ENCODE data around the gene CEP131. TPM values are rescaled to one million over a fixed set of nuclear protein-coding genes. Genes with fewer than 3 reads are reported as not detected.

CEP131 gene
- total and polyA plus RNA-seq, 4 donors = 5.0 to 86.6 (median 9.0) TPM

DNA sequence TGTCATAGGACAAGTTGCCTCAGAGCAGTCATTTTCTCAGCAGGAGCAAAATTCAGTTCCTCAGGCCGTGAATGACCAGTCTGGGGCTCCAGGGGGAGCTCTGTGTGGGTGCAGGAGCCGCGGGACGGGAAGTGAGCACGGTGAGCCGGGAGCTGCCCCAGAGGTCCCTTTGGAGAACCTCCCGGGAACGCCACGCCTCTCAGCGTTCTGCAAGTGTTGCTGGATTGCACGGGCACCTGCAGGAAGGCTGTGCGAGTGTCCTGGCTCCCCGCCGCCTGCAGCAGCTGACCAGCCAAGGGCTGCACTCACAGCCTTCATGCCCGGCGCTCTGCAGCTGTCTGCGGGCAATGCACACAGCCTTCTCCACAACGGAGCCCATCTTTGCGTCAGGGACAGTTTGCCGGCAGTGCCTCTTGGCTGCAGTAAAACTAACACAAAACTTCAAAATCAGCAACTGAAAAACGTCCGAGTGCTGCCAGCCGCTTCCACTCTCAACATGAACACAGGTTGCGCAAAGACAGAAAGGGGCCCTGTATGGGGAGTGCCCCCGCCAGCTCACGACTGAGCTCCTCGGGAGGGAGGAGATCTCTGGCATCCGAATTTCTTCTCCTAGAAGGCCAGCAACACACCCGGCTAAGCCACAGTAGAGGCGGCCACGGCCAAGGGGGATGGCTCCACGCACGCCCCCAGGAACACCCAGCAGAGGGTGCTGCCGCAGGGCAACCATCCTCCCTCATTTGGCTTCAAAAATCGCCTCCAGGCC is 32.4 kb upstream of the CEP131 start:
- peaks cover 0 to 4% of the 10 kb centered on the region in 2 donors for H3K36me3 ChIP-seq (ENCODE audit: control insufficient read depth in 1 of 2, insufficient read depth in 2 of 2, low read length in 1 of 2)
- H3K9me3 ChIP-seq (ENCODE audit: control insufficient read depth, low read length) = no peaks in the 10 kb centered on the region
- intact Hi-C loops (cut with DNase I) = loop anchor here (5.0 kb wide), 6 partner anchors 82 to 352 kb away; no protein-coding TSS in a partner anchor
- no peak overlapping the region for H3K4me3 ChIP-seq (ENCODE audit: low read length in 2 of 2)
- H3K4me1 ChIP-seq (ENCODE audit: control insufficient read depth in 1 of 2, insufficient read depth in 2 of 2, low read length in 2 of 2) = no peaks in the 10 kb centered on the region
- no peak overlapping the region for H3K27ac ChIP-seq (ENCODE audit: low read depth in 1 of 2, low read length in 2 of 2)
- DNase-seq (peak; percentile 88 to 90), ATAC-seq (ENCODE audit: low FRiP score) (peak; percentile 75)
- no peaks in the 10 kb centered on the region for H3K27me3 ChIP-seq (ENCODE audit: control insufficient read depth in 1 of 2, insufficient read depth in 2 of 2, low read length in 1 of 2)
- 12 to 17% methylated on average over 35 of the region's 35 CpGs for WGBS, 2 donors

DNA sequence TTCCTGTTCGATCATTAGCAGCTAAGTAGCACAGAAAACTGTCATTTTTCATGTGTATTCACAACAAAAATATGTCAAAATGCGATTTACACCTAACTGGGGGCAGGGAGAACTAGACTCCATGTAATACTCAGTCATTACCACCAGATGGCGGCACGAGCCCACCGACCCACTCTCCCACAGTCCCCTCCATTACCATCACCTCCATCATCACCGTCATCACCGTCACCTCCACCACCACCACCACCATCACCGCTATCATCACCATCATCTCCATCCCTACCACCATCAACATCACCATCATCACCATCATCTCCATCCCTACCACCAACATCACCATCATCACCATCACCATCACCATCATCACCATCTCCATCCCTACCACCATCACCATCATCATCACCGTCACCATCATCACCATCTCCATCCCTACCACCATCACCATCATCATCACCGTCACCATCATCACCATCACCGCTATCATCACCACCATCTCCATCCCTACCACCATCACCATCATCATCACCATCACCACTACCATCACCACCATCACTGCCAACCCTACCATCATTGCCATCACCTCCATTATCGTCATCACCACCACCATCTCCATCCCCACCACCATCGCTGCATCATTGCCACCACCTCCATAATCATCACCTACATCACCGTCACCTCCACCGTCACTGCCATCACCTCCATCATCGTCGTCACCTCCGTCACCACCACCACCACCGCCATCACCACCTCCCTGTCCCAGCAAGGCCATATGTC is 30.8 kb upstream of the CEP131 start:
- 56 to 57% methylated on average over 19 of the region's 19 CpGs for WGBS, 2 donors
- Histone ChIP-seq H3K4me1 (ENCODE audit: control insufficient read depth in 1 of 2, insufficient read depth in 2 of 2, low read length in 2 of 2) (no peaks in the 10 kb centered on the region), H3K9me3 (ENCODE audit: control insufficient read depth, low read length) (no peaks in the 10 kb centered on the region), H3K4me3 (ENCODE audit: low read length in 2 of 2) (no peak overlapping the region), H3K27ac (ENCODE audit: low read depth in 1 of 2, low read length in 2 of 2) (no peak overlapping the region), H3K36me3 (ENCODE audit: control insufficient read depth in 1 of 2, insufficient read depth in 2 of 2, low read length in 1 of 2) (no peaks in the 10 kb centered on the region), H3K27me3 (ENCODE audit: control insufficient read depth in 1 of 2, insufficient read depth in 2 of 2, low read length in 1 of 2) (no peaks in the 10 kb centered on the region)
- ATAC-seq (ENCODE audit: low FRiP score) (peak; percentile 63), DNase-seq (no peak)
- intact Hi-C loops (cut with DNase I) = loop anchor here (1.0 to 5.0 kb wide), 5 partner anchors 229 to 354 kb away; no protein-coding TSS in a partner anchor

DNA sequence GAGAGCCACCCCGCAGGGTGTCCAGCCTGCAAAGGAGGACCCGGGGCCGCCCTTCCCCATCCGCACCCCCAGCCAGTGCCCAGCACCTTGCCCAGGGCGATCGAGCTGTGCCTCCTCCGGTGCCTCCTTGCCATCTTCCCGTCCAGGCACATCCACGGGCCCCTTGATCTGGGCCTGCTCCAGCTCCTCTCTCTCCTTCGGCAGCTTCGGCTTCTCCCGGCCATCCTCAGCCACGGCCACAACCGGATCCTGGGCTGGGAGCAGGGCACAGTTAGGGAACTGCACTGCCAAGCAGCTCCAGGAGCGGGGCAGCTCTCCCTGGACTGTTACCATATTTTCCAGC is 30.2 kb upstream of the CEP131 start:
- Histone ChIP-seq H3K4me3 (ENCODE audit: low read length in 2 of 2) (no peak overlapping the region), H3K27ac (ENCODE audit: low read depth in 1 of 2, low read length in 2 of 2) (no peak overlapping the region), H3K36me3 (ENCODE audit: control insufficient read depth in 1 of 2, insufficient read depth in 2 of 2, low read length in 1 of 2) (no peaks in the 10 kb centered on the region), H3K4me1 (ENCODE audit: control insufficient read depth in 1 of 2, insufficient read depth in 2 of 2, low read length in 2 of 2) (no peaks in the 10 kb centered on the region), H3K27me3 (ENCODE audit: control insufficient read depth in 1 of 2, insufficient read depth in 2 of 2, low read length in 1 of 2) (no peaks in the 10 kb centered on the region), H3K9me3 (ENCODE audit: control insufficient read depth, low read length) (no peaks in the 10 kb centered on the region)
- no peak for ATAC-seq (ENCODE audit: low FRiP score)
- 54 to 61% methylated on average over 15 of the region's 15 CpGs for whole genome bisulfite sequencing, 2 donors
- intact Hi-C loops (cut with DNase I) = loop anchor here (1.0 to 5.0 kb wide), 5 partner anchors 229 to 354 kb away; no protein-coding TSS in a partner anchor
- no peak for DNase-seq

DNA sequence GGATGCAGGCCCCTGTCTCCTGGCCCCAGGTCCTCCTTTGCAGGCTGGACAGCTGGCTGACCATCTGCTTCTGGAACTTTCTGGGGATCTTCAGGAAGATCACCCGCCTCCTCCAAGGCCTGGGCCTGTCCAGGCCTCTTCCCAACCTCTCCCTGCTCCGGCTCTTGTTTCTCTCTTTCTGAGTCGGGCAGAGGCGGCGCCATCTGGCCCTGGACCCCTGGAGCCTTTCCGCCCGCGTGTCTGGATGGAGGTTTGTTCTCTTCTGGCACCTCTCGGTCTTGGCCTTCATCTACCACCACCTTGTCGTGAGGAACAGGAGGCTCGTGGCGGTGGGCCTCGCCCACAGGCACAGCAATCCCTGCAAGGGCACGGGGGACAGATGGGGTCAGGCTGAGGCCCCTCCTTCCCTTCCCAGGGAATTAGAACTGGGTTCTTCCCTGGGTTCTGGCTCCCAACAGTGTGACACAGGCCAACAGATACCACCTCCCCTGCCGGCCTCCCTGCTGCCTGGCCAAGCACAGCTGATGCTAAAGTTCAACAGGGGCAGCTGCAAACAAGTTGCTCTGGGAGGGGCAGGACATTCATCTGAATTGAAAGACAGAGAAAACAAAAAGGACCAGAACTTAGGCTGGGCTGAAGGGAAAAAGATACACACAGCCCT is 29.7 kb upstream of the CEP131 start:
- intact Hi-C loops (cut with DNase I) = loop anchor here (5.0 kb wide), 4 partner anchors 230 to 355 kb away; no protein-coding TSS in a partner anchor

DNA sequence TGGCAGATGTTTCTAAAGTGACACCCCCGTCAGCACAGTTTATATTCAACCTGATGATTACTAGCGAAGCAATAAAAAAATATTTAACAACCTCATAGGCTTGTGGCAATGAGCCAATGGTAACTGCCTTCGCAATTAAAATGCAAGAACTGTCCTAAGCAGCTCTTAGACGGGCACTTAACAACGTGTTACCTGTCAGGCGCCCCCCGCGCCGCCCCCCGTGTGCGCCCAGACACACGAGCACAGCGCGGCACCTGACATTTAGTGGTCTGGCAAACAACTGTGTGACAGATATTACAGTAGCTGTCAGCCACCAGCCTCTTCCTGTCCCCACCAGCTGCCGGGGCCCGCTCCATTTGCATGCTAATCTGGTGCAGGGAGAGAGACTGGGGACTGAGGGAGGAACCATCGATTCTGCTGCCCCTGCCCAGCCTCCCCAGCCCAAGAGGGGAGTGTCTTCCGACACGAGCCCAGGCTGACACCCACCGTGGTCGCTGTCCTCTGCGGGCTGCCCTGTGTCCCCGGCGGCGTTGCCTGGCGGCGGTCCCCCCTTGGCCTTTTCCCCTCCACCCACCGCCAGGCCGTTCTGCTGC is 29.0 kb upstream of the CEP131 start:
- intact Hi-C loops (cut with DNase I) = loop anchor here (5.0 kb wide), 4 partner anchors 230 to 355 kb away; no protein-coding TSS in a partner anchor
- no peaks in the 10 kb centered on the region for H3K36me3 ChIP-seq (ENCODE audit: control insufficient read depth in 1 of 2, insufficient read depth in 2 of 2, low read length in 1 of 2)
- DNase-seq (no peak), ATAC-seq (ENCODE audit: low FRiP score) (no peak)
- no peak overlapping the region for H3K27ac ChIP-seq (ENCODE audit: low read depth in 1 of 2, low read length in 2 of 2)
- 87 to 89% methylated on average over 29 of the region's 29 CpGs for WGBS, 2 donors
- no peaks in the 10 kb centered on the region for H3K9me3 ChIP-seq (ENCODE audit: control insufficient read depth, low read length)
- no peaks in the 10 kb centered on the region for H3K4me1 ChIP-seq (ENCODE audit: control insufficient read depth in 1 of 2, insufficient read depth in 2 of 2, low read length in 2 of 2)
- no peaks in the 10 kb centered on the region for H3K27me3 ChIP-seq (ENCODE audit: control insufficient read depth in 1 of 2, insufficient read depth in 2 of 2, low read length in 1 of 2)
- no peak overlapping the region for H3K4me3 ChIP-seq (ENCODE audit: low read length in 2 of 2)

More for the DNA sequence above, 29.7 kb upstream of the CEP131 start:
- H3K27me3 ChIP-seq (ENCODE audit: control insufficient read depth in 1 of 2, insufficient read depth in 2 of 2, low read length in 1 of 2) = no peaks in the 10 kb centered on the region
- H3K36me3 ChIP-seq (ENCODE audit: control insufficient read depth in 1 of 2, insufficient read depth in 2 of 2, low read length in 1 of 2) = no peaks in the 10 kb centered on the region
- H3K9me3 ChIP-seq (ENCODE audit: control insufficient read depth, low read length) = no peaks in the 10 kb centered on the region
- no peak overlapping the region for H3K27ac ChIP-seq (ENCODE audit: low read depth in 1 of 2, low read length in 2 of 2)
- ATAC-seq (ENCODE audit: low FRiP score) (no peak), DNase-seq (no peak)
- 83 to 89% methylated on average over 15 of the region's 15 CpGs for WGBS, 2 donors
- no peak overlapping the region for H3K4me3 ChIP-seq (ENCODE audit: low read length in 2 of 2)
- no peaks in the 10 kb centered on the region for H3K4me1 ChIP-seq (ENCODE audit: control insufficient read depth in 1 of 2, insufficient read depth in 2 of 2, low read length in 2 of 2)

- no peak overlapping the region for H3K4me3 ChIP-seq (ENCODE audit: low read length in 2 of 2)
- H3K27ac ChIP-seq (ENCODE audit: low read depth in 1 of 2, low read length in 2 of 2) = no peak overlapping the region
- no peaks in the 10 kb centered on the region for H3K36me3 ChIP-seq (ENCODE audit: control insufficient read depth in 1 of 2, insufficient read depth in 2 of 2, low read length in 1 of 2)
- H3K27me3 ChIP-seq (ENCODE audit: control insufficient read depth in 1 of 2, insufficient read depth in 2 of 2, low read length in 1 of 2) = no peaks in the 10 kb centered on the region
- intact Hi-C loops (cut with DNase I) = loop anchor here (5.0 kb wide), 4 partner anchors 231 to 356 kb away; no protein-coding TSS in a partner anchor
- DNase-seq (no peak), ATAC-seq (ENCODE audit: low FRiP score) (no peak)
- WGBS, 2 donors = 82 to 83% methylated on average over 25 of the region's 25 CpGs
- no peaks in the 10 kb centered on the region for H3K9me3 ChIP-seq (ENCODE audit: control insufficient read depth, low read length)
- no peaks in the 10 kb centered on the region for H3K4me1 ChIP-seq (ENCODE audit: control insufficient read depth in 1 of 2, insufficient read depth in 2 of 2, low read length in 2 of 2)
These were observed 28.4 kb upstream of the CEP131 start for GRCh38 chr17:81251094-81251708.

GRCh38 chr17:81250286-81251093 is 27.7 kb upstream of the CEP131 start:
- Histone ChIP-seq H3K36me3 (ENCODE audit: control insufficient read depth in 1 of 2, insufficient read depth in 2 of 2, low read length in 1 of 2) (no peaks in the 10 kb centered on the region), H3K27ac (ENCODE audit: low read depth in 1 of 2, low read length in 2 of 2) (no peak overlapping the region), H3K27me3 (ENCODE audit: control insufficient read depth in 1 of 2, insufficient read depth in 2 of 2, low read length in 1 of 2) (no peaks in the 10 kb centered on the region), H3K9me3 (ENCODE audit: control insufficient read depth, low read length) (no peaks in the 10 kb centered on the region), H3K4me3 (ENCODE audit: low read length in 2 of 2) (no peak overlapping the region), H3K4me1 (ENCODE audit: control insufficient read depth in 1 of 2, insufficient read depth in 2 of 2, low read length in 2 of 2) (no peaks in the 10 kb centered on the region)
- ATAC-seq (ENCODE audit: low FRiP score) (no peak), DNase-seq (peak in 1 of 2 donors; percentile 39)
- WGBS, 2 donors = 92 to 93% methylated on average over 31 of the region's 31 CpGs
- intact Hi-C loops (cut with DNase I) = loop anchor here (5.0 kb wide), 4 partner anchors 232 to 357 kb away; no protein-coding TSS in a partner anchor
